Adrenal gland (tissue), 5 donors: ENCODE results near the gene TPX2.

Experiments
- POLR2A ChIP-seq, 2 donors: fragments of 450-650 bp; IDR thresholded peaks; one replicate each; pipeline ENCODE4 v1.6.1; 2017; ENCODE audit warnings: antibody characterized with exemption in 2 of 2, mild to moderate bottlenecking in 2 of 2, moderate library complexity in 1 of 2
- TF ChIP-seq, protein P1 (sequence below), 6 experiments: fragments of 450-650 bp in 4 of 6; fragments of 200-600 bp in 2 of 6; sonication (generic) in 1 of 6; IDR thresholded peaks; 1 replicate in 5 of 6; 2 replicates in 1 of 6; pipeline versions ENCODE4 v1.5.1 to v1.8.0; 2016 to 2021; ENCODE audit warnings: antibody characterized with exemption in 6 of 6, mild to moderate bottlenecking in 2 of 6, moderate library complexity in 1 of 6
- donor health status: DM: no; HTN: no; CAD: no.

DNA sequence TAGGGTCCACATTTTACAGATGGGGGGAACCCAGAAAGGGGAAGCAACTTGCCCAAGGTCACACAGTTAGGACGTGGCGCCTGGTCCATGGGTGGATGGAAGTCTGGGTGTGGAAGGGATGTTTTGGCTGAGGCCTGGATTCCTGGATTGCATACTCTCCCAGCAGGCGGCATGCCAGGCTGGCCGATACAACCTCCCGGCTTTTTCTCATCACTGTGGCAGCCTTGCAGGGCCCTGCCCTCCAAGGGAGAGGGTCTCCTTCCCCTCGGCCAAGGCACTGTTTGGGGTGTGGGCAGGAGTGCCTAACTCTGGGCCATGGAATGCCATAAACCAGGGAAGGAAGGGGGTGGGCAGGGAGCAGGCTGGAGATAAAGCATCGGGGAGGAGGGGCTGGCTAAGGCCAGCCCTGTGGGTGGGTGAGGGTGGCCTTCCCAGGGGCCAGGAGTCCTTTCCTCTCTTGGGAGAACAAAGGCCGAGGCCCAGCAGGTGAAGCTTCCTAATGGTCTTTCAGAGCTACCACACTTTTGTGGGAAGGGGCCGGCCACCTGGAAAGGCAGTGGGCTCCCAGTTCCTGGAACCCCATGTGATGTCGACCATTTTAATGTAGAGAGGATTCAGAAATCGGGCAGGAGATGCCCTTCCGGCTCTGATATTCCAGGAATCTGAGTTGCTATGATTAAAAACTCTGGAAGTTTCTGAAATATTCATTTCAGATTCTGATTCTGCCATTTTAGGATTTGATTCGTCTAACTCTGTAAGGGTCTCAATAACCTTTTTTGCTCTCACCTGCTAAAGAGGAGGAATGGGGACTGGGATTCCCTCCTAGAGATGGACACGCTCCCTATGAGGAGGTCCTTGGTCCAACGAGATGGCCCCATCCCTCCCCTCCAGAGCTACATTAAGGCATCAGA lies 102.1 kb downstream of the TPX2 start:
- TF ChIP-seq, protein P1, sequence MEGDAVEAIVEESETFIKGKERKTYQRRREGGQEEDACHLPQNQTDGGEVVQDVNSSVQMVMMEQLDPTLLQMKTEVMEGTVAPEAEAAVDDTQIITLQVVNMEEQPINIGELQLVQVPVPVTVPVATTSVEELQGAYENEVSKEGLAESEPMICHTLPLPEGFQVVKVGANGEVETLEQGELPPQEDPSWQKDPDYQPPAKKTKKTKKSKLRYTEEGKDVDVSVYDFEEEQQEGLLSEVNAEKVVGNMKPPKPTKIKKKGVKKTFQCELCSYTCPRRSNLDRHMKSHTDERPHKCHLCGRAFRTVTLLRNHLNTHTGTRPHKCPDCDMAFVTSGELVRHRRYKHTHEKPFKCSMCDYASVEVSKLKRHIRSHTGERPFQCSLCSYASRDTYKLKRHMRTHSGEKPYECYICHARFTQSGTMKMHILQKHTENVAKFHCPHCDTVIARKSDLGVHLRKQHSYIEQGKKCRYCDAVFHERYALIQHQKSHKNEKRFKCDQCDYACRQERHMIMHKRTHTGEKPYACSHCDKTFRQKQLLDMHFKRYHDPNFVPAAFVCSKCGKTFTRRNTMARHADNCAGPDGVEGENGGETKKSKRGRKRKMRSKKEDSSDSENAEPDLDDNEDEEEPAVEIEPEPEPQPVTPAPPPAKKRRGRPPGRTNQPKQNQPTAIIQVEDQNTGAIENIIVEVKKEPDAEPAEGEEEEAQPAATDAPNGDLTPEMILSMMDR (IDR thresholded peaks at IDR 0.05), result no peak
- no peak for TF ChIP-seq POLR2A (IDR thresholded peaks at IDR 0.05)
